GM23338 (cell line): ENCODE data around the gene PTPRH. TPM values are rescaled to one million over a fixed set of nuclear protein-coding genes. Genes with fewer than 3 reads are reported as not detected.

Source experiments
- ATAC-seq: fragments of 200-7000 bp; cut with Tn5 transposase; 3 replicates; pipeline ENCODE4 v1.9.1; 2020
- DNase-seq: peaks from one replicate; pipeline ENCODE4 v3.0.0-alpha.2; 2015; ENCODE audit warnings: low spot score
- H2AFZ ChIP-seq: fragments of 200-600 bp; sonication (generic); 2 replicates; pipeline ENCODE4 v1.8.0; 2016; ENCODE audit warnings: antibody characterized with exemption, mild to moderate bottlenecking, moderate library complexity
- H3F3A ChIP-seq: fragments of 200-600 bp; sonication (generic); replicated peaks from 2 replicates; pipeline ENCODE4 v1.8.0; 2017; ENCODE audit warnings: antibody characterized with exemption, mixed run types, low read depth
- H3K27ac ChIP-seq: fragments of 200-600 bp; sonication (generic); 2 replicates; pipeline ENCODE4 v1.6.1; 2016; ENCODE audit warnings: low read depth
- H3K27me3 ChIP-seq: fragments of 200-600 bp; sonication (generic); 2 replicates; pipeline ENCODE4 v1.8.0; 2016; ENCODE audit warnings: mild to moderate bottlenecking, mixed run types, moderate library complexity; ENCODE audit not compliant: insufficient read depth
- H3K36me3 ChIP-seq: fragments of 200-600 bp; sonication (generic); 2 replicates; pipeline ENCODE4 v1.8.0; 2016; ENCODE audit warnings: mild to moderate bottlenecking; ENCODE audit not compliant: insufficient read depth
- H3K4me1 ChIP-seq: fragments of 200-600 bp; sonication (generic); 2 replicates; pipeline ENCODE4 v1.8.0; 2016; ENCODE audit warnings: mild to moderate bottlenecking, moderate library complexity; ENCODE audit not compliant: insufficient read depth
- H3K4me2 ChIP-seq: fragments of 200-600 bp; sonication (generic); 2 replicates; pipeline ENCODE4 v1.7.1; 2017; ENCODE audit warnings: mixed run types
- H3K4me3 ChIP-seq: fragments of 200-600 bp; sonication (generic); 2 replicates; pipeline ENCODE4 v1.6.1; 2016; ENCODE audit warnings: mixed run types
- H3K79me2 ChIP-seq: fragments of 200-600 bp; sonication (generic); replicated peaks from 2 replicates; pipeline ENCODE4 v1.8.0; 2017; ENCODE audit warnings: mild to moderate bottlenecking; ENCODE audit not compliant: insufficient read depth
- H3K9me2 ChIP-seq: fragments of 200-600 bp; sonication (generic); 2 replicates; pipeline ENCODE4 v1.8.0; 2017; ENCODE audit not compliant: insufficient read depth
- H4K20me1 ChIP-seq: fragments of 200-600 bp; sonication (generic); replicated peaks from 2 replicates; pipeline ENCODE4 v1.8.0; 2017; ENCODE audit warnings: mild to moderate bottlenecking; ENCODE audit not compliant: insufficient read depth
- H3K27ac Mint-ChIP-seq: 2 replicates; pipeline ENCODE4 v1.8.0; 2020; ENCODE audit warnings: inconsistent platforms, mild to moderate bottlenecking, moderate library complexity, mixed read lengths
- H3K27me3 Mint-ChIP-seq: 3 replicates; pipeline ENCODE4 v1.8.0; 2022; ENCODE audit warnings: low read depth, mild to moderate bottlenecking, moderate library complexity, mixed read lengths, inconsistent platforms; ENCODE audit not compliant: insufficient read depth, poor library complexity
- H3K36me3 Mint-ChIP-seq: 3 replicates; pipeline ENCODE4 v1.8.0; 2021; ENCODE audit warnings: low read depth, mild to moderate bottlenecking, inconsistent platforms, moderate library complexity, mixed read lengths
- H3K4me1 Mint-ChIP-seq: 3 replicates; pipeline ENCODE4 v1.8.0; 2020; ENCODE audit warnings: mild to moderate bottlenecking, inconsistent platforms, mixed read lengths
- H3K4me3 Mint-ChIP-seq: 3 replicates; pipeline ENCODE4 v1.8.0; 2021; ENCODE audit warnings: moderate library complexity, mild to moderate bottlenecking, inconsistent platforms, mixed read lengths
- H3K9me3 Mint-ChIP-seq: 3 replicates; pipeline ENCODE4 v1.8.0; 2020; ENCODE audit warnings: moderate library complexity, mild to moderate bottlenecking, inconsistent platforms, mixed read lengths
- EZH2 ChIP-seq: fragments of 200-600 bp; sonication (generic); IDR thresholded peaks from one replicate; pipeline ENCODE4 v1.8.0; 2017; ENCODE audit warnings: antibody characterized with exemption, mild to moderate bottlenecking, low read depth; ENCODE audit not compliant: unreplicated experiment
- EZH2phosphoT487 ChIP-seq: fragments of 200-600 bp; sonication (generic); IDR thresholded peaks from one replicate; pipeline ENCODE4 v1.8.1; 2018; ENCODE audit warnings: antibody characterized with exemption; ENCODE audit not compliant: unreplicated experiment
- JUNB ChIP-seq: IDR thresholded peaks from one replicate; pipeline ENCODE4 v1.6.1; 2016; ENCODE audit warnings: antibody characterized with exemption; ENCODE audit not compliant: unreplicated experiment
- ZNF114 ChIP-seq: fragments of 250-450 bp; sonication (Bioruptor Pico); IDR thresholded peaks from 2 replicates; pipeline ENCODE4 v1.5.0; 2020; ENCODE audit warnings: mild to moderate bottlenecking, moderate library complexity
- microRNA-seq: library from miRNA; unstranded; fragments of <30 nt; microRNA quantifications from one replicate; pipeline ENCODE4, GENCODE V29; 2017
- polyA plus RNA-seq: library from polyadenylated mRNA; unstranded; fragments of >200 nt; fragmentation: Nextera tagmentation; extraction: Ambion mirVana; gene quantifications from 2 replicates; pipeline ENCODE4 v1.2.1, GENCODE V29; 2016
- small RNA-seq: library from RNA; depleted of rRNA; stranded (forward); fragments of <200 nt; gene quantifications from one replicate; pipeline ENCODE3, GENCODE V24; 2014; ENCODE audit warnings: low replicate concordance
- total RNA-seq: library from RNA; depleted of rRNA; stranded (reverse); fragments of >200 nt; shearing (Covaris generic); gene quantifications from 2 replicates; pipeline ENCODE4 v1.2.3, GENCODE V29; 2014; rRNA removed
- TF ChIP-seq, protein P1 (sequence below), 2 experiments: fragments of 200-600 bp in 1 of 2; sonication (generic) in 1 of 2; conservative IDR thresholded peaks; 2 replicates each; pipeline versions ENCODE4 v1.5.1 to v1.6.1; 2016 to 2017; ENCODE audit warnings: antibody characterized with exemption in 2 of 2, low read depth in 2 of 2, mild to moderate bottlenecking in 2 of 2, moderate library complexity in 1 of 2
- TF ChIP-seq, protein P2 (sequence below): IDR thresholded peaks from 2 replicates; pipeline ENCODE4 v1.6.1; 2016; ENCODE audit warnings: antibody characterized with exemption

Gene PTPRH
- total and polyA plus RNA-seq, 2 experiments from 2014 or later, result 0.16 to 2.1 TPM

- Histone ChIP-seq H4K20me1 (no peaks in the 10 kb centered on the region; the same call in 1 of the 2 replicates), H3K36me3 (no peaks in the 10 kb centered on the region; the same call in 1 of the 2 replicates), H3K9me2 (no peaks in the 10 kb centered on the region), H2AFZ (no peak overlapping the region), H3F3A (peaks cover 7% of the 10 kb centered on the region; the same call in 1 of the 2 replicates), H3K4me2 (0 out of 2 replicates have a peak overlapping the region, but pooled peaks have one; percentile 38), H3K27ac (0 out of 2 replicates have a peak overlapping the region, but pooled peaks have one; percentile 39), H3K79me2 (no peaks in the 10 kb centered on the region), H3K27me3 (no peaks in the 10 kb centered on the region), H3K4me1 (peaks cover 18% of the 10 kb centered on the region; the same call in 1 of the 2 replicates), H3K4me3 (no peak overlapping the region)
- ATAC-seq, result peak; percentile 18; the same call in 2 of the 3 replicates
- TF ChIP-seq, protein P1, sequence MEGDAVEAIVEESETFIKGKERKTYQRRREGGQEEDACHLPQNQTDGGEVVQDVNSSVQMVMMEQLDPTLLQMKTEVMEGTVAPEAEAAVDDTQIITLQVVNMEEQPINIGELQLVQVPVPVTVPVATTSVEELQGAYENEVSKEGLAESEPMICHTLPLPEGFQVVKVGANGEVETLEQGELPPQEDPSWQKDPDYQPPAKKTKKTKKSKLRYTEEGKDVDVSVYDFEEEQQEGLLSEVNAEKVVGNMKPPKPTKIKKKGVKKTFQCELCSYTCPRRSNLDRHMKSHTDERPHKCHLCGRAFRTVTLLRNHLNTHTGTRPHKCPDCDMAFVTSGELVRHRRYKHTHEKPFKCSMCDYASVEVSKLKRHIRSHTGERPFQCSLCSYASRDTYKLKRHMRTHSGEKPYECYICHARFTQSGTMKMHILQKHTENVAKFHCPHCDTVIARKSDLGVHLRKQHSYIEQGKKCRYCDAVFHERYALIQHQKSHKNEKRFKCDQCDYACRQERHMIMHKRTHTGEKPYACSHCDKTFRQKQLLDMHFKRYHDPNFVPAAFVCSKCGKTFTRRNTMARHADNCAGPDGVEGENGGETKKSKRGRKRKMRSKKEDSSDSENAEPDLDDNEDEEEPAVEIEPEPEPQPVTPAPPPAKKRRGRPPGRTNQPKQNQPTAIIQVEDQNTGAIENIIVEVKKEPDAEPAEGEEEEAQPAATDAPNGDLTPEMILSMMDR (conservative IDR thresholded peaks at IDR 0.05; ENCODE audit: low read depth in 2 of 2), result peak; percentile 36 to 56
- TF ChIP-seq JUNB, result no peak
- H3K27me3 Mint-ChIP-seq, result peaks cover 6% of the 10 kb centered on the region
- H3K27ac Mint-ChIP-seq, result no peak overlapping the region
- peaks cover 12% of the 10 kb centered on the region for H3K36me3 Mint-ChIP-seq
- H3K4me1 Mint-ChIP-seq, result peaks cover 19% of the 10 kb centered on the region
- peak; percentile 57 for DNase-seq
- no peak overlapping the region for H3K4me3 Mint-ChIP-seq
- H3K9me3 Mint-ChIP-seq, result no peaks in the 10 kb centered on the region
Observed at GRCh38 chr19:55132453-55133129, 76.7 kb downstream of the PTPRH start.

- H4K20me1 ChIP-seq, result no peaks in the 10 kb centered on the region; the same call in 1 of the 2 replicates
- H3K9me2 ChIP-seq, result no peaks in the 10 kb centered on the region
- Mint-ChIP-seq H3K9me3 (no peaks in the 10 kb centered on the region), H3K4me3 (no peak overlapping the region), H3K36me3 (peaks cover 12% of the 10 kb centered on the region), H3K27ac (no peak overlapping the region), H3K27me3 (peaks cover 4% of the 10 kb centered on the region), H3K4me1 (peaks cover 19% of the 10 kb centered on the region)
- H3K36me3 ChIP-seq, result no peaks in the 10 kb centered on the region; the same call in 1 of the 2 replicates
- H3K4me2 ChIP-seq, result no peak overlapping the region
- H3K79me2 ChIP-seq, result no peaks in the 10 kb centered on the region
- ATAC-seq (no peak), DNase-seq (no peak)
- H3K27me3 ChIP-seq, result no peaks in the 10 kb centered on the region
- no peak overlapping the region for H2AFZ ChIP-seq
- peaks cover 7% of the 10 kb centered on the region; the same call in 1 of the 2 replicates for H3F3A ChIP-seq
- no peak overlapping the region for H3K27ac ChIP-seq
- H3K4me1 ChIP-seq, result peaks cover 18% of the 10 kb centered on the region; the same call in 1 of the 2 replicates
- TF ChIP-seq, protein P2, sequence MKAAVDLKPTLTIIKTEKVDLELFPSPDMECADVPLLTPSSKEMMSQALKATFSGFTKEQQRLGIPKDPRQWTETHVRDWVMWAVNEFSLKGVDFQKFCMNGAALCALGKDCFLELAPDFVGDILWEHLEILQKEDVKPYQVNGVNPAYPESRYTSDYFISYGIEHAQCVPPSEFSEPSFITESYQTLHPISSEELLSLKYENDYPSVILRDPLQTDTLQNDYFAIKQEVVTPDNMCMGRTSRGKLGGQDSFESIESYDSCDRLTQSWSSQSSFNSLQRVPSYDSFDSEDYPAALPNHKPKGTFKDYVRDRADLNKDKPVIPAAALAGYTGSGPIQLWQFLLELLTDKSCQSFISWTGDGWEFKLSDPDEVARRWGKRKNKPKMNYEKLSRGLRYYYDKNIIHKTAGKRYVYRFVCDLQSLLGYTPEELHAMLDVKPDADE, result no peak
- no peak for TF ChIP-seq JUNB
- TF ChIP-seq, protein P1 (conservative IDR thresholded peaks at IDR 0.05; ENCODE audit: low read depth in 2 of 2), result no peak
- no peak for TF ChIP-seq ZNF114 (CRISPR knock-in tag)
- no peak for TF ChIP-seq EZH2
- no peak for TF ChIP-seq EZH2phosphoT487
- H3K4me3 ChIP-seq, result no peak overlapping the region
Observed at GRCh38 chr19:55131421-55131820, 77.9 kb downstream of the PTPRH start.

Small RNA genes within 50 kb of the gene (microRNA-seq; reads per million reads assigned to microRNA genes)
- gene MIR6802 (not detected), gene MIR6803 (0.66 reads per million), gene MIR6804 (0.89 reads per million)

Small RNA genes within 50 kb of the gene (small RNA-seq; reads per million reads assigned to genes)
- gene MIR6802, result not detected
- gene MIR6803, result not detected
- gene MIR6804, result not detected
- gene RF01210, result not detected

Other genes starting within 250 kb of the PTPRH start
- 126 and 128 TPM in 2 replicates for gene NLRP2, start 243.1 kb downstream of the PTPRH start, total RNA-seq
- gene NLRP2, start 243.1 kb downstream of the PTPRH start, polyA plus RNA-seq, result 51.7 and 54.8 TPM in 2 replicates
- gene GP6, start 171.2 kb downstream of the PTPRH start, total RNA-seq, result 0.17 TPM in 1 of 2 replicates, not detected in the other
- gene GP6, start 171.2 kb downstream of the PTPRH start, polyA plus RNA-seq, result 1.3 TPM in 2 replicates
- 32.3 and 36.5 TPM in 2 replicates for gene RDH13, start 146.4 kb downstream of the PTPRH start, total RNA-seq
- gene RDH13, start 146.4 kb downstream of the PTPRH start, polyA plus RNA-seq, result 23.0 and 28.0 TPM in 2 replicates
- gene EPS8L1, start 133.6 kb downstream of the PTPRH start, total RNA-seq, result 40.6 and 47.5 TPM in 2 replicates
- 51.2 and 61.3 TPM in 2 replicates for gene EPS8L1, start 133.6 kb downstream of the PTPRH start, polyA plus RNA-seq
- gene PPP1R12C, start 91.9 kb downstream of the PTPRH start, total RNA-seq, result 57.4 and 83.9 TPM in 2 replicates
- 33.2 and 33.3 TPM in 2 replicates for gene PPP1R12C, start 91.9 kb downstream of the PTPRH start, polyA plus RNA-seq
- 51.4 and 59.3 TPM in 2 replicates for gene TNNT1, start 60.3 kb downstream of the PTPRH start, total RNA-seq
- 139 and 150 TPM in 2 replicates for gene TNNT1, start 60.3 kb downstream of the PTPRH start, polyA plus RNA-seq
- 21.5 and 27.9 TPM in 2 replicates for gene TNNI3, start 51.8 kb downstream of the PTPRH start, total RNA-seq
- gene TNNI3, start 51.8 kb downstream of the PTPRH start, polyA plus RNA-seq, result 150 and 153 TPM in 2 replicates
- 5.6 and 8.5 TPM in 2 replicates for gene DNAAF3, start 42.9 kb downstream of the PTPRH start, total RNA-seq
- gene DNAAF3, start 42.9 kb downstream of the PTPRH start, polyA plus RNA-seq, result 8.8 and 9.0 TPM in 2 replicates
- gene SYT5, start 29.2 kb downstream of the PTPRH start, total RNA-seq, result 0.54 and 2.1 TPM in 2 replicates
- 4.0 and 4.7 TPM in 2 replicates for gene SYT5, start 29.2 kb downstream of the PTPRH start, polyA plus RNA-seq
- gene TMEM86B, start 19.3 kb upstream of the PTPRH start, total RNA-seq, result 2.9 and 3.2 TPM in 2 replicates
- 1.1 and 1.7 TPM in 2 replicates for gene TMEM86B, start 19.3 kb upstream of the PTPRH start, polyA plus RNA-seq
- gene PPP6R1, start 49.5 kb upstream of the PTPRH start, total RNA-seq, result 62.5 and 70.8 TPM in 2 replicates
- gene PPP6R1, start 49.5 kb upstream of the PTPRH start, polyA plus RNA-seq, result 22.2 and 24.9 TPM in 2 replicates
- gene HSPBP1, start 70.6 kb upstream of the PTPRH start, total RNA-seq, result 91.0 and 91.1 TPM in 2 replicates
- gene HSPBP1, start 70.6 kb upstream of the PTPRH start, polyA plus RNA-seq, result 81.9 and 83.6 TPM in 2 replicates
- gene BRSK1, start 74.5 kb upstream of the PTPRH start, total RNA-seq, result 11.3 and 17.2 TPM in 2 replicates
- 2.3 and 3.4 TPM in 2 replicates for gene BRSK1, start 74.5 kb upstream of the PTPRH start, polyA plus RNA-seq
- not detected in 2 replicates for gene TMEM150B, start 115.8 kb upstream of the PTPRH start, total RNA-seq
- gene TMEM150B, start 115.8 kb upstream of the PTPRH start, polyA plus RNA-seq, result 0.29 and 0.40 TPM in 2 replicates
- gene KMT5C, start 130.4 kb upstream of the PTPRH start, total RNA-seq, result 34.3 and 43.2 TPM in 2 replicates
- gene KMT5C, start 130.4 kb upstream of the PTPRH start, polyA plus RNA-seq, result 12.9 and 14.2 TPM in 2 replicates
- gene COX6B2, start 145.2 kb upstream of the PTPRH start, total RNA-seq, result 2.7 and 2.9 TPM in 2 replicates
- 5.3 and 5.7 TPM in 2 replicates for gene COX6B2, start 145.2 kb upstream of the PTPRH start, polyA plus RNA-seq
- not detected in 2 replicates for gene GARIN5B, start 153.8 kb upstream of the PTPRH start, total RNA-seq
- not detected in 2 replicates for gene GARIN5B, start 153.8 kb upstream of the PTPRH start, polyA plus RNA-seq
- gene IL11, start 161.0 kb upstream of the PTPRH start, total RNA-seq, result 1.1 and 2.2 TPM in 2 replicates
- gene IL11, start 161.0 kb upstream of the PTPRH start, polyA plus RNA-seq, result 0.58 and 1.7 TPM in 2 replicates
- gene TMEM190, start 167.3 kb upstream of the PTPRH start, total RNA-seq, result not detected in 2 replicates
- 4.2 and 4.8 TPM in 2 replicates for gene TMEM190, start 167.3 kb upstream of the PTPRH start, polyA plus RNA-seq
- gene TMEM238, start 174.8 kb upstream of the PTPRH start, total RNA-seq, result 4.1 and 7.5 TPM in 2 replicates
- 0.55 and 0.59 TPM in 2 replicates for gene TMEM238, start 174.8 kb upstream of the PTPRH start, polyA plus RNA-seq
- 463 and 737 TPM in 2 replicates for gene RPL28, start 176.4 kb upstream of the PTPRH start, total RNA-seq
- gene RPL28, start 176.4 kb upstream of the PTPRH start, polyA plus RNA-seq, result 1,528 and 1,802 TPM in 2 replicates
- gene UBE2S, start 198.3 kb upstream of the PTPRH start, total RNA-seq, result 363 and 469 TPM in 2 replicates
- gene UBE2S, start 198.3 kb upstream of the PTPRH start, polyA plus RNA-seq, result 523 and 533 TPM in 2 replicates
- gene SHISA7, start 233.8 kb upstream of the PTPRH start, total RNA-seq, result 1.4 and 1.6 TPM in 2 replicates
- gene SHISA7, start 233.8 kb upstream of the PTPRH start, polyA plus RNA-seq, result 0.32 and 0.37 TPM in 2 replicates